ENCODE results near the gene TBCD.

Gene TBCD

GRCh38 chr17:82900741-82901140 is 148.9 kb downstream of the TBCD start:
- H3K4me1 ChIP-seq: no peaks in the 10 kb centered on the region
- no peak for DNase-seq
- H3K4me3 ChIP-seq (ENCODE audit: low read depth, low read length): no peak overlapping the region
- no peaks in the 10 kb centered on the region for H3K9me3 ChIP-seq
- no peaks in the 10 kb centered on the region for H3K27me3 ChIP-seq
- H3K36me3 ChIP-seq: peaks cover 3% of the 10 kb centered on the region; the same call in 1 of the 2 replicates
- no peak for TF ChIP-seq CTCF (IDR thresholded peaks at IDR 0.05; ENCODE audit: low read depth, low read length)

GRCh38 chr17:82901356-82901755 is 149.5 kb downstream of the TBCD start:
- Histone ChIP-seq H3K36me3 (peaks cover 7% of the 10 kb centered on the region), H3K9me3 (no peaks in the 10 kb centered on the region), H3K4me1 (no peaks in the 10 kb centered on the region), H3K4me3 (ENCODE audit: low read depth, low read length) (no peak overlapping the region), H3K27me3 (no peaks in the 10 kb centered on the region)
- TF ChIP-seq CTCF (IDR thresholded peaks at IDR 0.05; ENCODE audit: low read depth, low read length): no peak
- DNase-seq: no peak

- Histone ChIP-seq H3K4me3 (ENCODE audit: low read depth, low read length) (no peak overlapping the region), H3K36me3 (peaks cover 7% of the 10 kb centered on the region), H3K4me1 (no peaks in the 10 kb centered on the region), H3K9me3 (no peaks in the 10 kb centered on the region), H3K27me3 (no peaks in the 10 kb centered on the region)
- no peak for DNase-seq
- no peak for TF ChIP-seq CTCF (IDR thresholded peaks at IDR 0.05; ENCODE audit: low read depth, low read length)
Measured at GRCh38 chr17:82901856-82902255, 150.0 kb downstream of the TBCD start.

GRCh38 chr17:82902972-82903874 is 151.4 kb downstream of the TBCD start:
- H3K4me3 ChIP-seq (ENCODE audit: low read depth, low read length): no peak overlapping the region
- H3K36me3 ChIP-seq: peaks cover 7% of the 10 kb centered on the region
- DNase-seq: no peak
- no peaks in the 10 kb centered on the region for H3K9me3 ChIP-seq
- H3K4me1 ChIP-seq: no peaks in the 10 kb centered on the region
- H3K27me3 ChIP-seq: no peaks in the 10 kb centered on the region
- no peak for TF ChIP-seq CTCF (IDR thresholded peaks at IDR 0.05; ENCODE audit: low read depth, low read length)

- H3K4me1 ChIP-seq: no peaks in the 10 kb centered on the region
- no peak overlapping the region for H3K4me3 ChIP-seq (ENCODE audit: low read depth, low read length)
- TF ChIP-seq CTCF (IDR thresholded peaks at IDR 0.05; ENCODE audit: low read depth, low read length): no peak
- no peaks in the 10 kb centered on the region for H3K9me3 ChIP-seq
- no peak for DNase-seq
- no peaks in the 10 kb centered on the region for H3K27me3 ChIP-seq
- H3K36me3 ChIP-seq: peaks cover 7% of the 10 kb centered on the region
Measured at GRCh38 chr17:82905130-82905529, 153.3 kb downstream of the TBCD start.
